Endothelial cell (in vitro differentiated cells): Measurements from ENCODE around the gene EN1. TPM values are rescaled to one million over a fixed set of nuclear protein-coding genes. Genes with fewer than 3 reads are reported as not detected.
A peak's percentile ranks its signal among the peaks of the same experiment; 100 is the strongest.

ENCODE experiments used
- DNase-seq: peaks from one replicate; pipeline ENCODE4 v3.0.0; 2021; ENCODE audit warnings: low spot score
- H3K27ac Mint-ChIP-seq: one replicate; pipeline ENCODE4 v1.8.0; 2021; ENCODE audit warnings: mixed read lengths, inconsistent platforms; ENCODE audit not compliant: unreplicated experiment
- H3K27me3 Mint-ChIP-seq: one replicate; pipeline ENCODE4 v1.8.0; 2021; ENCODE audit warnings: mild to moderate bottlenecking, moderate library complexity, mixed read lengths, inconsistent platforms; ENCODE audit not compliant: unreplicated experiment
- H3K36me3 Mint-ChIP-seq: one replicate; pipeline ENCODE4 v1.8.0; 2021; ENCODE audit warnings: mild to moderate bottlenecking, low read depth, mixed read lengths, inconsistent platforms; ENCODE audit not compliant: unreplicated experiment
- H3K4me1 Mint-ChIP-seq: one replicate; pipeline ENCODE4 v1.8.0; 2021; ENCODE audit warnings: mild to moderate bottlenecking, mixed read lengths, inconsistent platforms; ENCODE audit not compliant: unreplicated experiment
- H3K4me3 Mint-ChIP-seq: one replicate; pipeline ENCODE4 v1.8.0; 2021; ENCODE audit warnings: mild to moderate bottlenecking, mixed read lengths, inconsistent platforms; ENCODE audit not compliant: unreplicated experiment
- H3K9me3 Mint-ChIP-seq: one replicate; pipeline ENCODE4 v1.8.0; 2021; ENCODE audit warnings: mixed read lengths, inconsistent platforms; ENCODE audit not compliant: unreplicated experiment
- total RNA-seq: library from RNA; stranded (reverse); fragmentation: NEBNext Ultra II Directional; extraction: Animal tissue kit (Norgen Biotek cat#: 25700); gene quantifications from one replicate; pipeline ENCODE4 v1.2.1, GENCODE V29; 2021; ENCODE audit not compliant: unreplicated experiment
- TF ChIP-seq, protein P1 (sequence below): fragments of 200-600 bp; sonication (generic); IDR thresholded peaks from one replicate; pipeline ENCODE4 v1.5.0; 2021; ENCODE audit warnings: antibody characterized with exemption; ENCODE audit not compliant: unreplicated experiment

EN1 gene
- total RNA-seq, 1 donor from 2014 or later: 0.87 TPM

DNA sequence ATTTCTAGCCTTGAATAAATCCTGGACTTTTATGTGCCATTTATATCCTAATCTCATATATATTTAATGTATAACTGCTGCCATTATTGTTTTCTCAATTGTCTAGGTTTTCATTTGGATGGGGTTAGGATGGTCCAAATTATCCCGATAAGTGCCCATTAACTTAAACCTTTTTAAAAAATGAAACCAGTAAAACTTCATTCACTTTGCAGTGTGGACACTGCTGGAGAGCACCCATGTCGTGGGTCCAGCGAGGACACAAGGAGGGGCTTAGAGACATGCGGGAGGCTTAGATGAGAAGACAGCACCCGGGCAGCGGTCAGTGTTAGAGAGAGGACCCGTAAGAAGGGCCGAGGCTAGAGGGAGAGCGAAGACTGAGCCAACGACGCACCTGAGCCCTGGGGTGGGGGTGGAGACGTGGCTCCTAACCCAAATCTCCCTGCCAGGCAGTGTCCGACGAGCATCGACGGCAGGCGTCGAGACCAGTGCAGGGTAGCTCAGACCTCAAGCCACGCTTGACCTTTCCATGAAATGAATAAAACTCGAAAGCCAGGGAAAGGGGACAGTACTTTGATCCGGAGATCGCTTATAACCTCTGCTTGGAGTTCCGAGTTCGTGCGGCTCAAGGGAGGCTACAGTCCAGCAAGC, 9.0 kb upstream of the EN1 start:
- H3K27me3 Mint-ChIP-seq: peaks cover 45% of the 10 kb centered on the region
- H3K4me1 Mint-ChIP-seq: peaks cover 29% of the 10 kb centered on the region
- peak overlapping the region; percentile 31 for H3K4me3 Mint-ChIP-seq
- H3K9me3 Mint-ChIP-seq: no peaks in the 10 kb centered on the region
- DNase-seq: no peak
- peaks cover 5% of the 10 kb centered on the region for H3K36me3 Mint-ChIP-seq
- H3K27ac Mint-ChIP-seq: no peak overlapping the region
- TF ChIP-seq, protein P1, sequence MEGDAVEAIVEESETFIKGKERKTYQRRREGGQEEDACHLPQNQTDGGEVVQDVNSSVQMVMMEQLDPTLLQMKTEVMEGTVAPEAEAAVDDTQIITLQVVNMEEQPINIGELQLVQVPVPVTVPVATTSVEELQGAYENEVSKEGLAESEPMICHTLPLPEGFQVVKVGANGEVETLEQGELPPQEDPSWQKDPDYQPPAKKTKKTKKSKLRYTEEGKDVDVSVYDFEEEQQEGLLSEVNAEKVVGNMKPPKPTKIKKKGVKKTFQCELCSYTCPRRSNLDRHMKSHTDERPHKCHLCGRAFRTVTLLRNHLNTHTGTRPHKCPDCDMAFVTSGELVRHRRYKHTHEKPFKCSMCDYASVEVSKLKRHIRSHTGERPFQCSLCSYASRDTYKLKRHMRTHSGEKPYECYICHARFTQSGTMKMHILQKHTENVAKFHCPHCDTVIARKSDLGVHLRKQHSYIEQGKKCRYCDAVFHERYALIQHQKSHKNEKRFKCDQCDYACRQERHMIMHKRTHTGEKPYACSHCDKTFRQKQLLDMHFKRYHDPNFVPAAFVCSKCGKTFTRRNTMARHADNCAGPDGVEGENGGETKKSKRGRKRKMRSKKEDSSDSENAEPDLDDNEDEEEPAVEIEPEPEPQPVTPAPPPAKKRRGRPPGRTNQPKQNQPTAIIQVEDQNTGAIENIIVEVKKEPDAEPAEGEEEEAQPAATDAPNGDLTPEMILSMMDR: no peak

DNA sequence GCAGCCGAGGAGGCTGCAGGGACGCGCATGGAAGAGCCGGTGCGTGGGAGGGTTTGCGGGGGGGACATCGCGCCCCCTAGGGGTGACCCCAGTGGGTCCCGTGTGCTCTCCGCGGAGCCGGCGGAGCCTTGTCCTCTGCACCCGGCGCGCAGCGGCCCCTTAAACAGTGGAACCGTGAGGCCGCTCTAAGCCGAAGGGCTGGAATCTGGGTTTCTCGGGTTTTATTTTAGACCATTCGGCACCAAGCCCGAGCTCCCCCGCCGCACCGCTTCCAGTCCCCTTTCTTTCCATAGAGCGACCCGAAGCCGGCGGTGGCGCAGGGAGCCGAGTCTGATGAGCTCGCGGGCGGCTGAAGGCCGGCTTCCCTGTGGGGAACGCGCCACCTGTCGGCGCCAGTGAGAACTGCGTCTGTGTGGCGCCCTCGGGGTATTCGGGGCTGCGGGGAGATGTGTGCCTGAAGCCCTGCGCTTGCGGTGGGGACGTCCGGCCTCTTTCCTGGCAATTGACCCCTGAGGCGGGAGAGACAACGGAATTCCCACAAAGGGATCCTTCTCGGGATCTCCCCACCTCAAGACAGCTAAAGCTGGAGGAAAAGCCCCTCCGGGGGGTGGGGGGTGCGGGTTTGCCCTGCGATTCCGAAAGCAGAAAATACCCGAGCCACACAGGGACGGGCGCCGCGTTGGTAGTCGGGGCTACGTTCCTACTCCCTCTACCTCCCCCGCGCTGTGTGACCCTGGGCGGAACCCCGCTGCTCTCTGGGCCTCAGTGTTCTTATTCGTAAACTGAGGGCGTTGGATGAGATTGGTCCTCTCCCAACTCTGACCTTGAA, 8.2 kb upstream of the EN1 start:
- H3K27me3 Mint-ChIP-seq: peaks cover 53% of the 10 kb centered on the region
- H3K4me1 Mint-ChIP-seq: peaks cover 29% of the 10 kb centered on the region
- H3K27ac Mint-ChIP-seq: no peak overlapping the region
- TF ChIP-seq, protein P1: peak; percentile 99
- peaks cover 5% of the 10 kb centered on the region for H3K36me3 Mint-ChIP-seq
- no peak overlapping the region for H3K4me3 Mint-ChIP-seq
- peak; percentile 99 for DNase-seq
- no peaks in the 10 kb centered on the region for H3K9me3 Mint-ChIP-seq

DNA sequence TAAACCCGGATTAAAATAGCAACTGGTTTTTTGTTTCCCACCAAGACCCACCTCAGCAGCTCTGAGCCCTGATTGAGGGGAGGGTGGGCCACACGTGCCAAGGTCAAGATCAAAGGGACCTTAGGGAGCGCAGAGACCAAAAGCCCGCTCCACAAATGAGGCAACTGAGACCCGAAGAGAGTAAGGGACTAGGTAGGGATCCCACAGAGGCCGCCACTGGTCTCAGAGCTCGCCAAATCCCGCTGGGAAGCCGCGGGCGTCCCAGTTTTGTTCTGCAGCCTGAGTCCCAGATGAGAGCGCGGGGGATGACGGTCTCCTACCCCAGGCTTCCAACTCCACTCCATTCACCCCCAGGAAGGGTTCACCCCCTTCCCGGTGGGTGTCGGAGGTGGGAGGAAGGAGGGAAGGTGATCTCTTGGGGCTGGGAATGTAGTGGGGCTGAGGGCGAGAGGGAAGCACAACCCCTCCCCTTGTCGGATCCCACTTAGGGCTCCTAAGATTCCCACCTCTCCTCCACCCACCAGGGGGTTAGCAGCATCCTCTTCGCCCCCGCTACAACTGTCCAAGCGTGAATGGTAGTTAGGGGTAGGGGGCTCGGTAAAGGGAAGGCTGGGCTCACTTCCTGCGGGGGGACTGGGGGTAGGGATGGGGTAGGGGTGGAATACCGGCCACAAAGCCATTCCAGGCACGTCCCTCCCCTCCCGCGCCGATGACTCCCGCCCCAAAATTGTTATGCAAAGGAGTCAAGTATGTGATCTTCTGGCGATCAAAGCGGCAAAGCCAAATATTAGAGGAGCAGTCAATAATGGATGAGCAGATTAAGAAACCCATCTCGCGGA, 7.3 kb upstream of the EN1 start:
- peaks cover 29% of the 10 kb centered on the region for H3K4me1 Mint-ChIP-seq
- TF ChIP-seq, protein P1: no peak
- H3K4me3 Mint-ChIP-seq: peak overlapping the region; percentile 49
- no peaks in the 10 kb centered on the region for H3K9me3 Mint-ChIP-seq
- peak; percentile 25 for DNase-seq
- no peak overlapping the region for H3K27ac Mint-ChIP-seq
- peaks cover 52% of the 10 kb centered on the region for H3K27me3 Mint-ChIP-seq
- H3K36me3 Mint-ChIP-seq: peaks cover 5% of the 10 kb centered on the region

DNA sequence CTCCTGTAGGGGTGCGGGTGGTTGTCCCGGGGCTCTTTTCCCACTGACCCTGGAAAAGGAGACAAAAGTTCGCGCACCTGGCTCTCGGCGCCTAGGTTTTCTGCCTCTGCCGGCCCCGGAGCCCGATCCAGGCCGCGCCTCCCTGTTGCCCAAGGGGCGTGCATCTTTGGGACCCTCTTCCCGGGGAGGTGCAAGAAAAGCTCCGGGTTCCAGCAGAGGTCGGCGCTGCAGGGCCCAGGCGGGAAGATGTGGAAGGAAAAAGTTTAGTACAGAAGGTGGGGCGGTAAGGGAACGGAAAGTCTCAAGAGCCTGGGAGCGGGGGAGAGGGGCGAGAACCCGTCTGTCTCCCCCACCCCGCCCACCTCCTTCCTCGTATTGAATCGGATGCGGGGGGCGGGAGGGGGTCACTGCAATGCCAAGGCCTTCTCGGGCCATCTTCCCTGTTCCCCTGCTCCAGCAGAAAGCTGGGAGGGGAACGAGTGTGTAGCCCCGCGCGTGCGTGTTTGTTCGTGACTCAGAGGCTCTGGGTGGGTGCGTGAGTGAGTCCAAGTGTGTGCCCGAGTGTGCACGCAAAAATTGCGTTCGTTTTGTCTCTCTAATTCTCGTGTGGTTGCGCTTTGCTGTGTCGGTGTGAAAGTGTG, 6.3 kb upstream of the EN1 start:
- H3K27ac Mint-ChIP-seq: no peak overlapping the region
- DNase-seq: no peak

More for the DNA sequence above, 6.3 kb upstream of the EN1 start:
- H3K4me1 Mint-ChIP-seq: peaks cover 33% of the 10 kb centered on the region
- TF ChIP-seq, protein P1: peak; percentile 11
- peaks cover 54% of the 10 kb centered on the region for H3K27me3 Mint-ChIP-seq
- H3K36me3 Mint-ChIP-seq: peaks cover 5% of the 10 kb centered on the region
- H3K9me3 Mint-ChIP-seq: no peaks in the 10 kb centered on the region
- H3K4me3 Mint-ChIP-seq: peak overlapping the region; percentile 64
